HCT116 (cell line): ENCODE data around the gene IL11RA.

Experiments used
- ATF3 ChIP-seq: IDR thresholded peaks from 2 replicates; pipeline ENCODE4 v1.6.1; 2012
- CTCF ChIP-seq, 3 experiments: fragments of 200-600 bp in 1 of 3; sonication (generic) in 1 of 3; IDR thresholded peaks in 2 of 3; conservative IDR thresholded peaks in 1 of 3; 2 replicates each; pipeline ENCODE4 v1.5.1; 2012 to 2017; ENCODE audit warnings: low read depth in 2 of 3, low read length in 2 of 3, antibody characterized with exemption in 1 of 3, borderline replicate concordance in 1 of 3, control low read depth in 1 of 3, mild to moderate bottlenecking in 1 of 3, mixed read lengths in 1 of 3, mixed run types in 1 of 3, moderate library complexity in 1 of 3; ENCODE audit not compliant: insufficient read depth in 1 of 3
- EZH2 ChIP-seq: fragments of 200-600 bp; sonication (generic); IDR thresholded peaks from 2 replicates; pipeline ENCODE4 v1.6.1; 2017; ENCODE audit warnings: antibody characterized with exemption, mixed run types
- MAX ChIP-seq: IDR thresholded peaks from 2 replicates; pipeline ENCODE4 v1.6.1; 2012
- POLR2A ChIP-seq: IDR thresholded peaks from 2 replicates; pipeline ENCODE4 v1.7.0; 2011; ENCODE audit warnings: borderline replicate concordance; ENCODE audit not compliant: insufficient read depth, insufficient read length; ENCODE audit errors: extremely low read depth
- TCF7L2 ChIP-seq: IDR thresholded peaks from 2 replicates; pipeline ENCODE4 v1.7.0; 2011; ENCODE audit warnings: borderline replicate concordance, inconsistent platforms; ENCODE audit not compliant: insufficient read depth, insufficient read length; ENCODE audit errors: extremely low read depth

GRCh38 chr9:34709196-34709978 lies 57.4 kb downstream of the IL11RA start:
- TF ChIP-seq CTCF (IDR thresholded peaks at IDR 0.05 in 2 of 3, conservative IDR thresholded peaks at IDR 0.05 in 1 of 3; ENCODE audit: borderline replicate concordance in 1 of 3, insufficient read depth in 1 of 3, low read depth in 2 of 3, low read length in 2 of 3) (no peak), MAX (no peak), ATF3 (no peak), POLR2A (no peak), EZH2 (no peak), TCF7L2 (no peak)
